ENCODE data around the gene PRKAG2. TPM values are rescaled to one million over a fixed set of nuclear protein-coding genes. Genes with fewer than 3 reads are reported as not detected.

PRKAG2 gene
- polyA plus RNA-seq, 1 of the 3 experiments (the other 2 are of a cell fraction) = 51.6 TPM

GRCh38 chr7:151694828-151695580 lies 181.9 kb downstream of the PRKAG2 start:
- H3K4me2 ChIP-seq = no peak overlapping the region
- no peaks in the 10 kb centered on the region for H3K9me2 ChIP-seq
- TF ChIP-seq YY1 (IDR thresholded peaks at IDR 0.05; ENCODE audit: low read depth) = no peak
- no peak for TF ChIP-seq TEAD4 (IDR thresholded peaks at IDR 0.05; ENCODE audit: borderline replicate concordance, insufficient read depth)
- TF ChIP-seq ZBTB33 (IDR thresholded peaks at IDR 0.05; ENCODE audit: borderline replicate concordance, low read depth) = no peak
- peak; percentile 13; the same call in 1 of the 2 replicates for TF ChIP-seq TCF12 (IDR thresholded peaks at IDR 0.05)
- TF ChIP-seq, protein P1, sequence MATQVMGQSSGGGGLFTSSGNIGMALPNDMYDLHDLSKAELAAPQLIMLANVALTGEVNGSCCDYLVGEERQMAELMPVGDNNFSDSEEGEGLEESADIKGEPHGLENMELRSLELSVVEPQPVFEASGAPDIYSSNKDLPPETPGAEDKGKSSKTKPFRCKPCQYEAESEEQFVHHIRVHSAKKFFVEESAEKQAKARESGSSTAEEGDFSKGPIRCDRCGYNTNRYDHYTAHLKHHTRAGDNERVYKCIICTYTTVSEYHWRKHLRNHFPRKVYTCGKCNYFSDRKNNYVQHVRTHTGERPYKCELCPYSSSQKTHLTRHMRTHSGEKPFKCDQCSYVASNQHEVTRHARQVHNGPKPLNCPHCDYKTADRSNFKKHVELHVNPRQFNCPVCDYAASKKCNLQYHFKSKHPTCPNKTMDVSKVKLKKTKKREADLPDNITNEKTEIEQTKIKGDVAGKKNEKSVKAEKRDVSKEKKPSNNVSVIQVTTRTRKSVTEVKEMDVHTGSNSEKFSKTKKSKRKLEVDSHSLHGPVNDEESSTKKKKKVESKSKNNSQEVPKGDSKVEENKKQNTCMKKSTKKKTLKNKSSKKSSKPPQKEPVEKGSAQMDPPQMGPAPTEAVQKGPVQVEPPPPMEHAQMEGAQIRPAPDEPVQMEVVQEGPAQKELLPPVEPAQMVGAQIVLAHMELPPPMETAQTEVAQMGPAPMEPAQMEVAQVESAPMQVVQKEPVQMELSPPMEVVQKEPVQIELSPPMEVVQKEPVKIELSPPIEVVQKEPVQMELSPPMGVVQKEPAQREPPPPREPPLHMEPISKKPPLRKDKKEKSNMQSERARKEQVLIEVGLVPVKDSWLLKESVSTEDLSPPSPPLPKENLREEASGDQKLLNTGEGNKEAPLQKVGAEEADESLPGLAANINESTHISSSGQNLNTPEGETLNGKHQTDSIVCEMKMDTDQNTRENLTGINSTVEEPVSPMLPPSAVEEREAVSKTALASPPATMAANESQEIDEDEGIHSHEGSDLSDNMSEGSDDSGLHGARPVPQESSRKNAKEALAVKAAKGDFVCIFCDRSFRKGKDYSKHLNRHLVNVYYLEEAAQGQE (IDR thresholded peaks at IDR 0.05; ENCODE audit: low read depth, low read length) = no peak
- no peak for TF ChIP-seq SIN3A (IDR thresholded peaks at IDR 0.05; ENCODE audit: borderline replicate concordance, low read depth, low read length)
- no peak for TF ChIP-seq POLR2AphosphoS5 (IDR thresholded peaks at IDR 0.05; ENCODE audit: low read depth, low read length)
- TF ChIP-seq NFIC (IDR thresholded peaks at IDR 0.05; ENCODE audit: borderline replicate concordance) = no peak
- H3K79me2 ChIP-seq (ENCODE audit: insufficient read depth) = no peaks in the 10 kb centered on the region
- CTCF ChIA-PET = interaction anchor here (0.6 to 7.0 kb wide), 8 partner anchors 9 to 68 kb away, joined by 3 to 45 read pairs (median 3); no protein-coding TSS in a partner anchor
- no peaks in the 10 kb centered on the region for H3K9me3 ChIP-seq
- no peak overlapping the region for H3K4me3 ChIP-seq (ENCODE audit: low read depth in 2 of 2, low read length in 1 of 2)
- no peak overlapping the region for H3K9ac ChIP-seq
- H3F3A ChIP-seq (replicated peaks; ENCODE audit: insufficient read depth) = peaks cover 22% of the 10 kb centered on the region
- no peaks in the 10 kb centered on the region for H4K20me1 ChIP-seq (ENCODE audit: insufficient read depth)
- POLR2A ChIA-PET = interaction anchor here (0.8 kb wide), 1 partner anchor 9 kb away, joined by 3 read pairs; no protein-coding TSS in a partner anchor
- H3K27ac ChIP-seq (ENCODE audit: low read depth in 2 of 2, low read length in 1 of 2) = no peak overlapping the region
- 72% methylated on average over 15 of the region's 15 CpGs for WGBS (ENCODE audit: low lambda C conversion rate)
- no peaks in the 10 kb centered on the region for H3K36me3 ChIP-seq (replicated peaks in 1 of 2; ENCODE audit: control insufficient read depth in 1 of 2, insufficient read depth in 2 of 2, low read length in 1 of 2)
- H3K27me3 ChIP-seq (ENCODE audit: insufficient read depth) = no peaks in the 10 kb centered on the region
- no peak overlapping the region for H2AFZ ChIP-seq (ENCODE audit: low read depth)
- peaks cover 18 to 34% of the 10 kb centered on the region in 2 experiments; a peak in 3 of 4 replicates for H3K4me1 ChIP-seq (ENCODE audit: control insufficient read depth in 1 of 2, insufficient read depth in 2 of 2, low read depth in 1 of 2, low read length in 1 of 2)
- DNase-seq = peak; percentile 68

DNA sequence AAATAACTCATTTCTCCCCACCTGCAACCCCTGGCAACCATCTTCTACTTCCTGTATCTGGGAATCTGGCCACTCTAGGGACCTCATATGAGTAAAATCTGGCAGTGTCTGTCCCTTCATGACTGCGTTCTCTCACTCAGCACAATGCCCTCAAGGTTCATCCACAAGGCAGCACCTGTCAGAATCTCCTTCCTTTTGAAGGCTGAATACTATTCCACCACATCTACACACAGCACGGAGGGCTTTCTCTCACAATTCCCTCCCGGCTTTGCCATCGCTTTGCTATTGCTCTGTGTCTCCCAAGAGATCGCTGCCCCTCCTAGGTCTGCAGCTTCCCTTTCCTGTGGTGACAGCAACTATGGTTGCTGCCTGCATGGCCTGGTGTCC lies 182.5 kb downstream of the PRKAG2 start:
- CTCF ChIA-PET = interaction anchor here (7.0 kb wide), 1 partner anchor 11 kb away, joined by 45 read pairs; no protein-coding TSS in a partner anchor
- no peaks in the 10 kb centered on the region for H3K79me2 ChIP-seq (ENCODE audit: insufficient read depth)
- H3K27me3 ChIP-seq (ENCODE audit: insufficient read depth) = no peaks in the 10 kb centered on the region
- no peak overlapping the region for H3K4me2 ChIP-seq
- POLR2A ChIA-PET = no interaction called here
- no peak overlapping the region for H3K27ac ChIP-seq (ENCODE audit: low read depth in 2 of 2, low read length in 1 of 2)
- H3K4me1 ChIP-seq (ENCODE audit: control insufficient read depth in 1 of 2, insufficient read depth in 2 of 2, low read depth in 1 of 2, low read length in 1 of 2) = peaks cover 17 to 32% of the 10 kb centered on the region in 2 experiments; a peak in 3 of 4 replicates
- no peaks in the 10 kb centered on the region for H3K9me2 ChIP-seq
- H2AFZ ChIP-seq (ENCODE audit: low read depth) = no peak overlapping the region
- TF ChIP-seq USF2 (IDR thresholded peaks at IDR 0.05; ENCODE audit: borderline replicate concordance, low read depth, low read length) = no peak
- no peaks in the 10 kb centered on the region for H3K36me3 ChIP-seq (replicated peaks in 1 of 2; ENCODE audit: control insufficient read depth in 1 of 2, insufficient read depth in 2 of 2, low read length in 1 of 2)
- H3K4me3 ChIP-seq (ENCODE audit: low read depth in 2 of 2, low read length in 1 of 2) = no peak overlapping the region
- no peaks in the 10 kb centered on the region for H3K9me3 ChIP-seq
- peaks cover 22% of the 10 kb centered on the region for H3F3A ChIP-seq (replicated peaks; ENCODE audit: insufficient read depth)
- DNase-seq = no peak
- 97% methylated on average over 5 of the region's 5 CpGs for WGBS (ENCODE audit: low lambda C conversion rate)
- H3K9ac ChIP-seq = no peak overlapping the region
- H4K20me1 ChIP-seq (ENCODE audit: insufficient read depth) = no peaks in the 10 kb centered on the region
